Activated CD8-positive, alpha-beta memory T cell treated with anti-CD3 and anti-CD28 coated beads for 1 hour (primary cell): ENCODE measurements around the gene CARNS1.

Experiments used
- DNase-seq, 2 donors: peaks; one replicate each; pipeline ENCODE4 v3.0.0-alpha.2; 2020; ENCODE audit warnings: low read depth in 1 of 2; ENCODE audit errors: extremely low read depth in 1 of 2

The CARNS1 gene

GRCh38 chr11:67439321-67440228, 24.1 kb downstream of the CARNS1 start:
- no peak for DNase-seq

DNA sequence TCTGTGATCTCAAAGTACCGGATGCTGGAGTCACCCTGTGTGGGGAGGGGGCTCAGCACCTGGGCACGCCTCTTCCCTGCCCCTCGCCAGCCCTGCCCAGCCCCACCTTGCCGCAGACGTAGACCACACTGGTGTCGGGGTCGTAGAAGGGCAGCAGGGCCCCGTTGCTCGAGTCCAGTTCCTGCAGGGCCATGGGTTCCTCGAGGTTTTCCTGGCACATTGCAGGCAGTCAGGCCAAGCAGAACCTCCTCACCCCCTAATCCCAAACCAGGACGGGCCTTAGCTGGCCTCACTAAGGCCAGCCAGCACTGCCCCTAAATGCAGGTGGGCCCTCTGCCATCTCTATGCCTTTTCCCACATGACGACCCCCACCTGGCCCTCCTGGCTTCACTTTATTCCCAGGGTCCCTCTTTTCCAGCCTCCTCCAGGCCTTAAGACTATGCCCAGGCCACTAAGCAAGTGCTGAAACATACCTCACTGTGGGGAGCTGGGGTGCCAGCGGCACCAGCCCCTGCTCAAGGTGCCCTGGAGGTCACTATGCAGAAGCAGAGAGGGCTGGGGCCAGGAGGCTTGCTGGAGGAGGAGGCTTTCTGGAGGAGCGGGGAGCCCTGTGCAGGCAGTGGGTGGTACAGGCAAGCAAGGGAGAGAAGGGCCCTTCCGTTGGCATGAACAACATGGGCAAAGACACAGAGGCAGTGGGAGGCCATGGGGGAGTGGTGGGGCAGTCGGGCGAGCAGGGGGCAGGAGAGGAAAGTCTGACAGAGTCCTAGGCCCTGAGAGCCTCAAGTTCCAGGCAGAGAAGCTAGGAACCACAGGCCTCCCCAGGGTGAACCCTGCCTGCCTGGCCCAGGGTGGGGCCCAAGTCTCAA, 25.0 kb downstream of the CARNS1 start:
- no peak for DNase-seq

GRCh38 chr11:67441098-67441563, 25.7 kb downstream of the CARNS1 start:
- DNase-seq, result no peak

- no peak for DNase-seq
These were observed 26.4 kb downstream of the CARNS1 start for GRCh38 chr11:67441731-67442351.

GRCh38 chr11:67442504-67443404, 27.3 kb downstream of the CARNS1 start:
- no peak for DNase-seq

- no peak for DNase-seq
These were observed 30.0 kb downstream of the CARNS1 start for GRCh38 chr11:67445515-67445914.

- no peak for DNase-seq
These were observed 32.7 kb downstream of the CARNS1 start for GRCh38 chr11:67448220-67448609.

DNA sequence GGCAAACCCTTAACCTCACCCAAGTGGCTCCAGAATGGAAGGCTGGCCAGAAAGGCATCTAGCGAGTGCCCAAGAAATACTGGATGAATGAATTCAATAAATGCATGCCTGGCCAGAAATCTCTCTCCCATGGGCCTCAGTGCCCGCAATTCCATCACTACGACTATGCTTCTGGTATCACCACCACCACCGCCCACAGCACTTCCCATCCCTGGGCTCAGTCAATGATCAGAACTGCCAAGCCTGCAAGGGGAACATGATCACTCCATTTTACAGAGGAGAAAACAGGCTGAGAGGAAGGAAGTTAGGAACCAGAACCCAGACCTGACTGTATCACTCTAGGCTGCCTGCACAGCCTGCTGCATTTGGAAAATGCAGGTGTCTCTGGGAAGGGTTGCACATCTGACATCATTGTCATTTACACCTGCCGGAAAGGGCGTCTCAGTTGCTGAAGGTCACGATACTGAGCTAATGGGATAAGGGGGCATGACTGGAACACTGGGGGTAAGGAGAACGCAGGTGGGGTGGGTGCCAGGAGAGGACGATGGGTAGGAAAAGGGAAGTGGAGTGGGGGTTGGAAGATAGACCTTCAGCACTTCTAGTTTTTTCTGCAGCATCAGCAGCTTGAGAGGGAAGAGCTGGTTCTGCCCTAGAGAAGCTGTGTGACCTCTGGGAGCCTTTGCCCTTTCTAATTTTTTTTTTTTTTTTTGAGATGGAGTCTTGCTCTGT, 33.8 kb downstream of the CARNS1 start:
- DNase-seq, result no peak

- no peak for DNase-seq
These were observed 35.5 kb downstream of the CARNS1 start for GRCh38 chr11:67450796-67451657.

DNA sequence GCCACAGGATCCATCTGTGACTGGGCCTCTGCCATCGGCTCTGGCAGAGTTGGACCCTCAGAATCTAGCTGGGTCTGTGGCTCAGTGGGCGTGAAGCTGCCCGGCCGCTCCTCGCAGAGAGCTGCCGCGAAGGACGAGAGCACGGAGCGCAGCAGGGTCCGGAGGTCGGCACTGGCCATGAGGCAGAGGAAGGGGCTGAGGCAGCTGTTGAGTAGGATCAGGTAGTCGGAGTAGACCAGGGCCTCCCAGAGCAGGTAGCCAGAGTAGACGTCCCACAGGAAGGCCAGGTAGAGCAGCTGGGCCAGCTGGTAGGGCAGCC, 36.1 kb downstream of the CARNS1 start:
- DNase-seq, result no peak

GRCh38 chr11:67452141-67452952, 36.9 kb downstream of the CARNS1 start, which contains the start of gene GPR152:
Gene GPR152 (minus strand): TSS chr11:67452729. CDS start chr11:67452724, 5 bp downstream.
- no peak for DNase-seq

- DNase-seq, result no peak
These were observed 38.6 kb downstream of the CARNS1 start for GRCh38 chr11:67453816-67454732.

DNA sequence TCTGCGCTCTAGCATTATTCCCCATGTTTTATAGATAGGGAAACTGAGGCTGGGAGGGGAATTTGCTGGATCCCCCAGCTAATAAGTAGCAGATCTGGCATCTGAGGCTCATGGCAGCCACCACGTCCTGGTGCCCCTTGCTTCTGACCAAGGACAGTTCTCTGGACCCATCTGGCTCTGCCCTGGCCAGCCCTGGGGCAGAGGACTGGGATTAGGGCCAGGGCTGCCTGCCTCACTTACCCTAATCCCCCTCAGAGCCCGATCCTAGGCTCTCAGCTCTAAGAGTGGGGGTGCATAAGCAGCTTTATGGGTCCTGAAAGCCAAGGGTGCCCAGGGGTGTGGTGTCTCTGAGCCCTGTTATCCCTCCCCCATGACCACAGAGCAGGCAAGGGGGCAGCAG, 39.6 kb downstream of the CARNS1 start, which contains the start of gene CABP4:
Gene CABP4 (plus strand): TSS at position 301 of the 400 bp plus-strand sequence. CDS start 70 bp downstream, at position 371.
- DNase-seq, result no peak

DNA sequence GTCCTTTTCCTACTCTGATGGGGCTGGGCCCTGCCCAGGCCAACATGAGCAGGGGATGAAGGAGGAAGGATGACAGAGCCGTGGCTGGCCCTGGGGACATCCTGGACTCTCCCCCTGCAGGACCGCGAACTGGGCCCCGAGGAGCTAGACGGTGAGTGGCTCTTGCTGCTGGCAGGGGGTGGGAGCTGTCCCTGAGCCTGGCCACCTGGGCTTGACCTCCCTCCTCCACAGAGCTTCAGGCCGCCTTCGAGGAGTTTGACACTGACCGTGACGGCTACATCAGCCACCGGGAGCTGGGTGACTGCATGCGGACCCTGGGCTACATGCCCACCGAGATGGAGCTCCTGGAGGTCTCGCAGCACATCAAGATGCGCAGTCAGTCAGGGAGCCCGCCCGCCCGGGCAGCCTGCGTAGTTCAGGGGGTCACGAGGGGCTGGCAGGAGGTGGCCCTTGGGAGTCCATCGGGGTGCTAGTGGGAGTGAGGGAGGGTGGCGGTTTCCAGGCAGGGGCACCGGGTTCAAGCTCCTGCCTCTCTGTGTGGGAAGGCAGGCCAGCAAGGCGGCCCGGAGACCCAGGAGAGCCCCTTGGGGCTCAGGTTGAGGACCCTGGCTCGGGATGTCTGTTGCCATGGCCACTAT, 40.7 kb downstream of the CARNS1 start:
- no peak for DNase-seq

- DNase-seq, result no peak
These were observed 42.0 kb downstream of the CARNS1 start for GRCh38 chr11:67457453-67457852.

DNA sequence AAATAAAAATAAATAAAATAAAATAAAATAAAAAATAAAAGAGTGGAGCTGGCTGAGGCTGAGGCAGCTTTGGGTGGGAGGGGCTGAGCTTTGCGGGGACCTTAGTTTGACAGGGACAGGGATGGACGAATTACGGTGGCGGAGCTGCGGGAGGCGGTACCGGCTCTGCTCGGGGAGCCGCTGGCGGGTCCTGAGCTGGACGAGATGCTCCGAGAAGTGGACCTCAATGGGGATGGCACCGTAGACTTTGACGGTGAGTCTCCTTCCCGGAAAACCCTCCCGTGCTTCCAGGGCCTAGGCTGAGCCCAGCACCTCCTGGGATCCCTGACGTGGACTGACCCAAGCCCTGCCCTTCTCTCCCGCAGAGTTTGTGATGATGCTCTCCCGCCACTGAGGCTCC, 42.8 kb downstream of the CARNS1 start:
- DNase-seq, result no peak
